H1 (cell line): ENCODE data around the gene GADL1. TPM values are rescaled to one million over a fixed set of nuclear protein-coding genes. Genes with fewer than 3 reads are reported as not detected.

Source experiments
- CTCF ChIA-PET: fragments of 300-600 bp; sonication (Branson Sonifier 250); formaldehyde crosslinking; loops from one replicate; lab custom pipeline; 2021; ENCODE audit not compliant: partially characterized antibody; lab: Charles Lee
- POLR2A ChIA-PET: fragments of 300-600 bp; sonication (Branson Sonifier 250); formaldehyde crosslinking; loops from one replicate; lab custom pipeline; 2021; ENCODE audit warnings: inconsistent platforms; ENCODE audit not compliant: partially characterized antibody; lab: Charles Lee
- DNase-seq, 2 experiments: peaks; one replicate each; pipeline versions ENCODE4 v3.0.0 to v3.0.0-alpha.2; 2010 to 2022; ENCODE audit warnings: low spot score in 2 of 2, low read depth in 1 of 2, mixed read lengths in 1 of 2
- FAIRE-seq: peaks from 2 replicates; lab custom pipeline; 2011; peaks lifted over from hg19 to GRCh38; lab: Jason Lieb, UNC
- H2AFZ ChIP-seq: 2 replicates; pipeline ENCODE4 v1.8.1; 2012; ENCODE audit warnings: low read length, inconsistent platforms
- H2AK5ac ChIP-seq: 2 replicates; pipeline ENCODE4 v1.6.1; 2013; ENCODE audit warnings: low read depth, low read length
- H2BK120ac ChIP-seq: replicated peaks from 2 replicates; pipeline ENCODE3; 2013; ENCODE audit warnings: low read depth, low read length, inconsistent platforms
- H2BK12ac ChIP-seq: 2 replicates; pipeline ENCODE4 v1.6.1; 2013; ENCODE audit warnings: low read depth, low read length
- H2BK15ac ChIP-seq: 2 replicates; pipeline ENCODE4 v1.6.1; 2013; ENCODE audit warnings: low read length
- H2BK20ac ChIP-seq: 2 replicates; pipeline ENCODE4 v1.6.1; 2013; ENCODE audit warnings: low read length
- H2BK5ac ChIP-seq: 2 replicates; pipeline ENCODE4 v1.6.1; 2013; ENCODE audit warnings: low read depth, low read length
- H3K14ac ChIP-seq: 2 replicates; pipeline ENCODE4 v1.6.1; 2013; ENCODE audit warnings: inconsistent platforms; ENCODE audit not compliant: insufficient read length
- H3K18ac ChIP-seq: 2 replicates; pipeline ENCODE4 v1.6.1; 2013; ENCODE audit warnings: low read length; ENCODE audit errors: extremely low read depth
- H3K23ac ChIP-seq: 2 replicates; pipeline ENCODE4 v1.6.1; 2013; ENCODE audit warnings: inconsistent platforms; ENCODE audit not compliant: insufficient read length
- H3K23me2 ChIP-seq: 2 replicates; pipeline ENCODE4 v1.6.1; 2013; ENCODE audit warnings: low read depth, low read length
- H3K27ac ChIP-seq: 2 replicates; pipeline ENCODE4 v1.6.1; 2011; ENCODE audit warnings: low read depth, low read length, inconsistent platforms
- H3K27me3 ChIP-seq, 4 experiments: replicated peaks in 1 of 4; 1 replicate in 1 of 4; 2 replicates in 3 of 4; pipeline versions ENCODE4 v1.6.1 to v1.8.1; 2011 to 2013; ENCODE audit warnings: low read length in 3 of 4, mild to moderate bottlenecking in 3 of 4, inconsistent platforms in 2 of 4, mixed read lengths in 2 of 4, moderate library complexity in 1 of 4; ENCODE audit not compliant: control insufficient read depth in 3 of 4, insufficient read depth in 3 of 4; ENCODE audit errors: extremely low read depth in 1 of 4
- H3K36me3 ChIP-seq, 4 experiments: 2 replicates each; pipeline versions ENCODE4 v1.6.1 to v1.8.1; 2011 to 2013; ENCODE audit warnings: mild to moderate bottlenecking in 4 of 4, low read length in 3 of 4, moderate library complexity in 2 of 4, control low read depth in 1 of 4, inconsistent platforms in 1 of 4; ENCODE audit not compliant: insufficient read depth in 4 of 4, control insufficient read depth in 2 of 4
- H3K4ac ChIP-seq: replicated peaks from 2 replicates; pipeline ENCODE3; 2013; ENCODE audit warnings: low read length, low read depth, mixed read lengths, inconsistent platforms; ENCODE audit not compliant: insufficient read length
- H3K4me1 ChIP-seq, 4 experiments: replicated peaks in 1 of 4; 1 replicate in 1 of 4; 2 replicates in 3 of 4; pipeline versions ENCODE4 v1.6.1 to v1.8.1; 2011 to 2013; ENCODE audit warnings: low read length in 3 of 4, inconsistent platforms in 2 of 4, mixed read lengths in 1 of 4; ENCODE audit not compliant: insufficient read depth in 4 of 4, control insufficient read depth in 3 of 4
- H3K4me2 ChIP-seq, 2 experiments: 2 replicates each; pipeline versions ENCODE4 v1.6.1 to v1.8.1; 2011 to 2013; ENCODE audit warnings: low read depth in 2 of 2, low read length in 2 of 2, control low read depth in 1 of 2, inconsistent platforms in 1 of 2, mild to moderate bottlenecking in 1 of 2; ENCODE audit not compliant: insufficient read depth in 1 of 2
- H3K4me3 ChIP-seq, 4 experiments: fragments of 200-600, 300-600 bp in 1 of 4; sonication (generic), shearing (Covaris generic), sonication (Bioruptor Twin) in 1 of 4; 2 replicates each; pipeline versions ENCODE4 v1.5.1 to v1.8.1; 2011 to 2016; ENCODE audit warnings: low read length in 4 of 4, low read depth in 3 of 4, control low read depth in 2 of 4, inconsistent platforms in 2 of 4, mild to moderate bottlenecking in 2 of 4, mixed read lengths in 1 of 4, moderate library complexity in 1 of 4; ENCODE audit not compliant: insufficient read depth in 2 of 4; ENCODE audit errors: extremely low read depth in 1 of 4
- H3K56ac ChIP-seq: replicated peaks from 2 replicates; pipeline ENCODE3; 2013; ENCODE audit warnings: low read depth, mild to moderate bottlenecking, mixed read lengths, low read length, inconsistent platforms; ENCODE audit not compliant: insufficient read length
- H3K79me1 ChIP-seq: 2 replicates; pipeline ENCODE4 v1.6.1; 2013; ENCODE audit warnings: low read depth, low read length, control low read depth
- H3K79me2 ChIP-seq, 2 experiments: 2 replicates each; pipeline versions ENCODE4 v1.6.1 to v1.8.1; 2012 to 2013; ENCODE audit warnings: low read length in 2 of 2, mild to moderate bottlenecking in 2 of 2, inconsistent platforms in 1 of 2; ENCODE audit not compliant: insufficient read depth in 2 of 2, control insufficient read depth in 1 of 2
- H3K9ac ChIP-seq, 4 experiments: replicated peaks in 1 of 4; 1 replicate in 1 of 4; 2 replicates in 3 of 4; pipeline versions ENCODE4 v1.6.1 to v1.8.1; 2011 to 2013; ENCODE audit warnings: low read depth in 3 of 4, low read length in 3 of 4, control low read depth in 2 of 4, mild to moderate bottlenecking in 2 of 4, moderate library complexity in 2 of 4, inconsistent platforms in 1 of 4; ENCODE audit errors: extremely low read depth in 1 of 4
- H3K9me3 ChIP-seq, 2 experiments: 2 replicates each; pipeline versions ENCODE4 v1.6.1 to v1.8.1; 2012 to 2013; ENCODE audit warnings: mild to moderate bottlenecking in 2 of 2, moderate library complexity in 2 of 2, control low read depth in 1 of 2, inconsistent platforms in 1 of 2, low read depth in 1 of 2, low read length in 1 of 2, mixed read lengths in 1 of 2; ENCODE audit not compliant: insufficient read depth in 2 of 2
- H4K20me1 ChIP-seq, 2 experiments: replicated peaks in 1 of 2; 2 replicates each; pipeline versions ENCODE3 to v1.8.1; 2011 to 2013; ENCODE audit warnings: inconsistent platforms in 2 of 2, low read length in 2 of 2, mild to moderate bottlenecking in 1 of 2; ENCODE audit not compliant: insufficient read depth in 2 of 2, control insufficient read depth in 1 of 2
- H4K5ac ChIP-seq: 2 replicates; pipeline ENCODE4 v1.6.1; 2013; ENCODE audit warnings: low read length, low read depth, mixed read lengths, inconsistent platforms; ENCODE audit not compliant: insufficient read length
- H4K8ac ChIP-seq: 2 replicates; pipeline ENCODE4 v1.8.0; 2013; ENCODE audit warnings: mild to moderate bottlenecking, moderate library complexity, low read length, inconsistent platforms; ENCODE audit not compliant: insufficient read depth; ENCODE audit errors: extremely low read depth
- H4K91ac ChIP-seq: replicated peaks from 2 replicates; pipeline ENCODE3; 2013; ENCODE audit warnings: low read length, mixed read lengths, inconsistent platforms; ENCODE audit not compliant: insufficient read length
- CHD2 ChIP-seq: IDR thresholded peaks from 2 replicates; pipeline ENCODE4 v1.6.1; 2012; ENCODE audit warnings: low read length, improper control_type of control experiment
- EGR1 ChIP-seq: IDR thresholded peaks from 2 replicates; pipeline ENCODE4 v1.6.1; 2011; ENCODE audit warnings: low read depth, low read length, borderline replicate concordance
- EP300 ChIP-seq, 2 experiments: IDR thresholded peaks; 1 replicate in 1 of 2; 2 replicates in 1 of 2; pipeline ENCODE4 v1.6.1; 2011 to 2012; ENCODE audit warnings: low read depth in 2 of 2, low read length in 2 of 2, mild to moderate bottlenecking in 2 of 2, borderline replicate concordance in 1 of 2, inconsistent platforms in 1 of 2, moderate library complexity in 1 of 2
- RAD21 ChIP-seq, 2 experiments: IDR thresholded peaks in 1 of 2; conservative IDR thresholded peaks in 1 of 2; 2 replicates each; pipeline ENCODE4 v1.6.1; 2011; ENCODE audit warnings: low read depth in 2 of 2, low read length in 2 of 2, improper control_type of control experiment in 1 of 2, inconsistent platforms in 1 of 2, mild to moderate bottlenecking in 1 of 2, moderate library complexity in 1 of 2
- polyA plus RNA-seq, 7 experiments: library from polyadenylated mRNA; depleted of rRNA in 3 of 7; stranded (reverse) in 5 of 7; unstranded in 2 of 7; fragments of >200 nt in 5 of 7; fragments of 200-250 nt in 2 of 7; gene quantifications; 1 replicate in 5 of 7; 2 replicates in 1 of 7; 4 replicates in 1 of 7; pipeline versions ENCODE4 v1.2.1 to v1.2.3, GENCODE V29; 2011 to 2013; ENCODE audit warnings: missing spikeins in 2 of 7, mixed read lengths in 2 of 7
- total RNA-seq: library from RNA; stranded (reverse); fragmentation: NEBNext Ultra II Directional; extraction: Animal tissue kit (Norgen Biotek cat#: 25700); gene quantifications from 2 replicates; pipeline ENCODE4 v1.2.1, GENCODE V29; 2021
- TF ChIP-seq, protein P1 (sequence below), 3 experiments: IDR thresholded peaks; 1 replicate in 2 of 3; 2 replicates in 1 of 3; pipeline versions ENCODE4 v1.5.1 to v1.6.1; 2011; ENCODE audit warnings: low read length in 3 of 3, mild to moderate bottlenecking in 3 of 3, inconsistent platforms in 2 of 3, low read depth in 1 of 3, moderate library complexity in 1 of 3; ENCODE audit not compliant: insufficient read depth in 1 of 3; ENCODE audit errors: control extremely low read depth in 1 of 3

The GADL1 gene
- total and polyA plus RNA-seq, 2 of the 8 experiments (the other 6 are each of a cell fraction or from before 2014, with no cell fraction given) = 0.03 to 0.30 TPM

DNA sequence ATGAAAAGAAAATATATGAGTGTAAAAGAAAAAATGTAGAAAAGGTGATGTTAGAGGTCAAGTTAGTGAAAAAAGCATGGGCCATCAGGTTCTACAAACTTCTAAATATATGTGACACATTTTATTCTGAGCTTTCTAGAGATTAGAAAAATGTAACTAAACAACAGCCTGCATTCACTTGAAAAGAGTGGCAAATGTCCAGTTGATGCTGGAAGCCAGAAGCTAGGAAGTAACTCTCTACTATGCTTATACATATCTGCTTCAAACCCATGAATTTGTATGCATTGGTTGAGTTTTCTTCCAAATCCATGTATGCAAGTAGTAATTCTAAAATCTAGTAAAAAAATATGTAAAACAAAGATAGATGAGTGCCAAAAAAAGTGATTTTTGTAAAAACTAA, 164.5 kb downstream of the GADL1 start:
- H3K18ac ChIP-seq = no peak overlapping the region
- no peak overlapping the region for H3K4ac ChIP-seq
- H3K14ac ChIP-seq = no peak overlapping the region
- no peak overlapping the region for H3K23ac ChIP-seq
- ChIA-PET CTCF (interaction anchor here (1.0 to 1.9 kb wide), 3 partner anchors 10 to 39 kb away, joined by 3 to 5 read pairs (median 5); no protein-coding TSS in a partner anchor), POLR2A (no interaction called here)
- no peak overlapping the region for H4K5ac ChIP-seq
- TF ChIP-seq CHD2 (no peak), EGR1 (no peak), RAD21 (IDR thresholded peaks at IDR 0.05 in 1 of 2, conservative IDR thresholded peaks at IDR 0.05 in 1 of 2; ENCODE audit: low read depth in 2 of 2, low read length in 2 of 2) (no peak), EP300 (IDR thresholded peaks at IDR 0.05; ENCODE audit: borderline replicate concordance in 1 of 2, low read depth in 2 of 2, low read length in 2 of 2) (no peak)
- TF ChIP-seq, protein P1, sequence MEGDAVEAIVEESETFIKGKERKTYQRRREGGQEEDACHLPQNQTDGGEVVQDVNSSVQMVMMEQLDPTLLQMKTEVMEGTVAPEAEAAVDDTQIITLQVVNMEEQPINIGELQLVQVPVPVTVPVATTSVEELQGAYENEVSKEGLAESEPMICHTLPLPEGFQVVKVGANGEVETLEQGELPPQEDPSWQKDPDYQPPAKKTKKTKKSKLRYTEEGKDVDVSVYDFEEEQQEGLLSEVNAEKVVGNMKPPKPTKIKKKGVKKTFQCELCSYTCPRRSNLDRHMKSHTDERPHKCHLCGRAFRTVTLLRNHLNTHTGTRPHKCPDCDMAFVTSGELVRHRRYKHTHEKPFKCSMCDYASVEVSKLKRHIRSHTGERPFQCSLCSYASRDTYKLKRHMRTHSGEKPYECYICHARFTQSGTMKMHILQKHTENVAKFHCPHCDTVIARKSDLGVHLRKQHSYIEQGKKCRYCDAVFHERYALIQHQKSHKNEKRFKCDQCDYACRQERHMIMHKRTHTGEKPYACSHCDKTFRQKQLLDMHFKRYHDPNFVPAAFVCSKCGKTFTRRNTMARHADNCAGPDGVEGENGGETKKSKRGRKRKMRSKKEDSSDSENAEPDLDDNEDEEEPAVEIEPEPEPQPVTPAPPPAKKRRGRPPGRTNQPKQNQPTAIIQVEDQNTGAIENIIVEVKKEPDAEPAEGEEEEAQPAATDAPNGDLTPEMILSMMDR (IDR thresholded peaks at IDR 0.05; ENCODE audit: control extremely low read depth in 1 of 3, insufficient read depth in 1 of 3, low read depth in 1 of 3, low read length in 3 of 3) = no peak
- FAIRE-seq = no peak
- no peak overlapping the region for H3K27ac ChIP-seq
- no peaks in the 10 kb centered on the region for H3K36me3 ChIP-seq
- H3K79me1 ChIP-seq = no peaks in the 10 kb centered on the region
- no peaks in the 10 kb centered on the region for H3K79me2 ChIP-seq
- H3K4me3 ChIP-seq = no peak overlapping the region
- peaks cover 0 to 2% (median 0%) of the 10 kb centered on the region in 4 experiments; a peak in 1 of 7 replicates for H3K27me3 ChIP-seq
- no peak overlapping the region for H2BK20ac ChIP-seq
- no peak overlapping the region for H2BK120ac ChIP-seq
- no peak overlapping the region for H4K8ac ChIP-seq
- no peak overlapping the region for H3K4me2 ChIP-seq
- no peaks in the 10 kb centered on the region for H3K4me1 ChIP-seq
- DNase-seq = no peak
- no peak overlapping the region for H4K91ac ChIP-seq
- no peak overlapping the region for H3K9ac ChIP-seq
- no peak overlapping the region for H2AK5ac ChIP-seq
- no peak overlapping the region for H2BK15ac ChIP-seq
- no peak overlapping the region for H2BK5ac ChIP-seq
- no peak overlapping the region for H2AFZ ChIP-seq
- no peak overlapping the region for H2BK12ac ChIP-seq
- H3K9me3 ChIP-seq = no peaks in the 10 kb centered on the region
- no peaks in the 10 kb centered on the region; the same call in 1 of the 2 replicates for H3K23me2 ChIP-seq
- H3K56ac ChIP-seq = no peak overlapping the region
- H4K20me1 ChIP-seq = no peaks in the 10 kb centered on the region
